SU-DHL-6 (cell line): ENCODE data around the gene STPG4.

Source experiments
- EZH2phosphoT487 ChIP-seq: fragments of 200-600 bp; sonication (generic), shearing (Covaris generic); conservative IDR thresholded peaks from 2 replicates; pipeline ENCODE4 v1.6.1; 2018; ENCODE audit warnings: mild to moderate bottlenecking, antibody characterized with exemption, low read length, moderate library complexity, mixed read lengths
- TF ChIP-seq, protein P1 (sequence below): fragments of 200-600 bp; sonication (generic); IDR thresholded peaks from one replicate; pipeline ENCODE4 v1.5.1; 2017; ENCODE audit warnings: antibody characterized with exemption, mild to moderate bottlenecking, low read length, moderate library complexity; ENCODE audit not compliant: insufficient read depth, poor library complexity, severe bottlenecking

- TF ChIP-seq, protein P1, sequence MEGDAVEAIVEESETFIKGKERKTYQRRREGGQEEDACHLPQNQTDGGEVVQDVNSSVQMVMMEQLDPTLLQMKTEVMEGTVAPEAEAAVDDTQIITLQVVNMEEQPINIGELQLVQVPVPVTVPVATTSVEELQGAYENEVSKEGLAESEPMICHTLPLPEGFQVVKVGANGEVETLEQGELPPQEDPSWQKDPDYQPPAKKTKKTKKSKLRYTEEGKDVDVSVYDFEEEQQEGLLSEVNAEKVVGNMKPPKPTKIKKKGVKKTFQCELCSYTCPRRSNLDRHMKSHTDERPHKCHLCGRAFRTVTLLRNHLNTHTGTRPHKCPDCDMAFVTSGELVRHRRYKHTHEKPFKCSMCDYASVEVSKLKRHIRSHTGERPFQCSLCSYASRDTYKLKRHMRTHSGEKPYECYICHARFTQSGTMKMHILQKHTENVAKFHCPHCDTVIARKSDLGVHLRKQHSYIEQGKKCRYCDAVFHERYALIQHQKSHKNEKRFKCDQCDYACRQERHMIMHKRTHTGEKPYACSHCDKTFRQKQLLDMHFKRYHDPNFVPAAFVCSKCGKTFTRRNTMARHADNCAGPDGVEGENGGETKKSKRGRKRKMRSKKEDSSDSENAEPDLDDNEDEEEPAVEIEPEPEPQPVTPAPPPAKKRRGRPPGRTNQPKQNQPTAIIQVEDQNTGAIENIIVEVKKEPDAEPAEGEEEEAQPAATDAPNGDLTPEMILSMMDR: no peak
- no peak for TF ChIP-seq EZH2phosphoT487
Measured at GRCh38 chr2:47062681-47063537, 92.2 kb downstream of the STPG4 start.
